K562 (cell line): ENCODE measurements around the gene CD82. TPM values are rescaled to one million over a fixed set of nuclear protein-coding genes. Genes with fewer than 3 reads are reported as not detected.
A peak's percentile ranks its signal among the peaks of the same experiment; 100 is the strongest.

Experiments used
- ATF3 ChIP-seq, 2 experiments: fragments of 450-650 bp in 1 of 2; sonication (generic) in 1 of 2; formaldehyde crosslinking in 1 of 2; IDR thresholded peaks in 1 of 2; conservative IDR thresholded peaks in 1 of 2; 2 replicates each; pipeline versions ENCODE4 v1.6.1 to v1.8.1; 2016 to 2023; ENCODE audit warnings: mild to moderate bottlenecking in 2 of 2, moderate library complexity in 2 of 2, inconsistent platforms in 1 of 2, missing genetic modification reagents in 1 of 2
- BCLAF1 ChIP-seq, 2 experiments: fragments of 450-650 bp in 1 of 2; IDR thresholded peaks; 2 replicates each; pipeline ENCODE4 v1.6.1; 2011 to 2017; ENCODE audit warnings: low read depth in 2 of 2, antibody characterized with exemption in 1 of 2, borderline replicate concordance in 1 of 2, low read length in 1 of 2, mild to moderate bottlenecking in 1 of 2, mixed read lengths in 1 of 2; ENCODE audit not compliant: control insufficient read depth in 1 of 2
- CHD4 ChIP-seq: fragments of 200-600 bp; sonication (generic); IDR thresholded peaks from 3 replicates; pipeline ENCODE4 v1.6.1; 2012; ENCODE audit warnings: low read depth, mild to moderate bottlenecking, mixed read lengths, low read length, inconsistent platforms; ENCODE audit not compliant: insufficient read depth, insufficient replicate concordance, poor library complexity, severe bottlenecking
- CREM ChIP-seq: IDR thresholded peaks from 2 replicates; pipeline ENCODE4 v1.6.1; 2014; ENCODE audit warnings: antibody characterized with exemption, low read depth
- ETV6 ChIP-seq, 3 experiments: fragments of 150-350 bp in 1 of 3; sonication (generic) in 1 of 3; formaldehyde crosslinking in 1 of 3; IDR thresholded peaks; 2 replicates each; pipeline versions ENCODE4 v1.6.1 to v1.8.0; 2014 to 2022; ENCODE audit warnings: borderline replicate concordance in 2 of 3, low read depth in 2 of 3, antibody characterized with exemption in 1 of 3, low read length in 1 of 3, mild to moderate bottlenecking in 1 of 3, missing genetic modification reagents in 1 of 3
- FOXM1 ChIP-seq, 2 experiments: fragments of 450-650 bp in 1 of 2; sonication (generic) in 1 of 2; formaldehyde crosslinking in 1 of 2; IDR thresholded peaks; 2 replicates each; pipeline versions ENCODE4 v1.6.1 to v1.9.0; 2017 to 2022; ENCODE audit warnings: low read depth in 2 of 2, mild to moderate bottlenecking in 2 of 2, missing genetic modification reagents in 1 of 2, moderate library complexity in 1 of 2
- FOXP1 ChIP-seq: sonication (generic); formaldehyde crosslinking; IDR thresholded peaks from 2 replicates; pipeline ENCODE4 v1.8.0; 2022; ENCODE audit warnings: mild to moderate bottlenecking, missing genetic modification reagents
- HMG20A ChIP-seq: fragments of 450-650 bp; formaldehyde crosslinking; conservative IDR thresholded peaks from 2 replicates; pipeline ENCODE4 v1.4.0; 2020; ENCODE audit warnings: mild to moderate bottlenecking, mixed read lengths
- LEF1 ChIP-seq: fragments of 450-650 bp; IDR thresholded peaks from 2 replicates; pipeline ENCODE4 v1.6.1; 2016; ENCODE audit warnings: mild to moderate bottlenecking
- SMAD4 ChIP-seq: fragments of 250-450 bp; sonication (Bioruptor Pico); conservative IDR thresholded peaks from 2 replicates; pipeline ENCODE4 v1.8.0; 2021; ENCODE audit warnings: inconsistent platforms, mild to moderate bottlenecking, moderate library complexity
- TAF7 ChIP-seq: fragments of 450-650 bp; IDR thresholded peaks from 2 replicates; pipeline ENCODE4 v1.6.1; 2016; ENCODE audit warnings: missing genetic modification characterization, missing compliant biosample characterization
- TGIF2 ChIP-seq: sonication (generic); formaldehyde crosslinking; IDR thresholded peaks from 2 replicates; pipeline ENCODE4 v1.8.1; 2022; ENCODE audit warnings: mild to moderate bottlenecking, missing genetic modification reagents, moderate library complexity
- UBTF ChIP-seq, 2 experiments: IDR thresholded peaks; 2 replicates each; pipeline ENCODE4 v1.6.1; 2012; ENCODE audit warnings: improper control_type of control experiment in 2 of 2, low read depth in 2 of 2, low read length in 2 of 2, borderline replicate concordance in 1 of 2
- ZBTB12 ChIP-seq: fragments of 250-450 bp; sonication (Bioruptor Pico); IDR thresholded peaks from 2 replicates; pipeline ENCODE4 v1.4.0; 2020
- ZNF143 ChIP-seq: sonication (generic); formaldehyde crosslinking; IDR thresholded peaks from 2 replicates; pipeline ENCODE4 v1.9.0; 2022; ENCODE audit warnings: mild to moderate bottlenecking, missing genetic modification reagents
- polyA plus RNA-seq, 8 experiments: library from polyadenylated mRNA; depleted of rRNA in 4 of 8; stranded (reverse) in 5 of 8; unstranded in 3 of 8; fragments of >200 nt; fragmentation: Nextera tagmentation in 2 of 8; fragmentation: Illumina TruSeq in 1 of 8; extraction: Ambion mirVana in 2 of 8; extraction: Trizol in 1 of 8; gene quantifications; 2 replicates each; pipeline versions ENCODE4 v1.2.1 to v1.2.3, GENCODE V29; 2011 to 2014; ENCODE audit warnings: inconsistent platforms in 1 of 8, missing spikeins in 1 of 8
- total RNA-seq, 7 experiments: library from RNA; depleted of rRNA in 6 of 7; stranded (reverse); fragments of >200 nt in 6 of 7; fragmentation: Illumina TruSeq in 2 of 7; extraction: Trizol in 2 of 7; gene quantifications; 2 replicates each; pipeline versions ENCODE4 v1.2.1 to v1.2.3, GENCODE V29; 2011 to 2021; ENCODE audit warnings: low replicate concordance in 1 of 7
- TF ChIP-seq, protein P1 (sequence below): fragments of 250-450 bp; sonication (Bioruptor Pico); IDR thresholded peaks from 2 replicates; pipeline ENCODE4 v1.4.0; 2020; ENCODE audit warnings: mild to moderate bottlenecking, moderate library complexity

The CD82 gene
- total and polyA plus RNA-seq, 9 of the 15 experiments (the other 6 are each of a cell fraction or from before 2014, with no cell fraction given), result 0.27 to 9.4 (median 3.0) TPM

DNA sequence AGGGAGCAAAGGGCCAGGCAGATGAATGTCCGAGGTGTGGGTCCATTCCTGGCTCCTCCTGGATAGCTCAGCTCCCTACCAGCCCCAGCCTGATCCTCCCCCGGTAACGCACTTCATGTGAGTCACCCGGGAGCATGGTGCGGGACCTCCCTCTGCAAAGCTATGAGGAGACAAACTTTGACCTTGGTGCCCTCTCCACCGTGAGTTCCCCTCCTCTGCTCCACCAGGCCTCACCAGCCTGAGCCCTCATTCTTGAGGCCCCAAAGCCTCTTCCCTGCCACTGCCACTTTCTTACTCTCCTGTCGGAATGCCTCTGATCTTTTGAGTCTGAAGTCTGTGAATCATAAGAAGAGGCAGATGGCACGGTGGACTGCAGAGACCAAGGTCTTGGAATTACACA, 37.4 kb upstream of the CD82 start (continued):
- TF ChIP-seq TAF7 (tag) (no peak), ETV6 (IDR thresholded peaks at IDR 0.05; ENCODE audit: borderline replicate concordance in 1 of 2, low read depth in 2 of 2, low read length in 1 of 2) (no peak), ETV6 (CRISPR knock-in tag; IDR thresholded peaks at IDR 0.05; ENCODE audit: borderline replicate concordance) (no peak), FOXP1 (no peak), SMAD4 (CRISPR knock-in tag) (no peak), UBTF (IDR thresholded peaks at IDR 0.05; ENCODE audit: borderline replicate concordance in 1 of 2, low read depth in 2 of 2, low read length in 2 of 2) (0 out of 4 replicates have a peak, but pooled peaks of 1 of the 2 experiments have one; percentile 21), LEF1 (no peak), FOXM1 (IDR thresholded peaks at IDR 0.05; ENCODE audit: low read depth) (no peak), FOXM1 (CRISPR knock-in tag; IDR thresholded peaks at IDR 0.05; ENCODE audit: low read depth) (no peak), ZBTB12 (CRISPR knock-in tag) (no peak), ZNF143 (CRISPR knock-in tag) (no peak), ATF3 (IDR thresholded peaks at IDR 0.05) (peak; percentile 62), ATF3 (CRISPR knock-in tag; conservative IDR thresholded peaks at IDR 0.05) (no peak), CREM (0 out of 2 replicates have a peak, but pooled peaks have one; percentile 5), BCLAF1 (IDR thresholded peaks at IDR 0.05; ENCODE audit: borderline replicate concordance in 1 of 2, control insufficient read depth in 1 of 2, low read depth in 2 of 2, low read length in 1 of 2) (no peak), TGIF2 (CRISPR knock-in tag) (no peak), HMG20A (CRISPR knock-in tag) (no peak), CHD4 (no peak)
- TF ChIP-seq, protein P1, sequence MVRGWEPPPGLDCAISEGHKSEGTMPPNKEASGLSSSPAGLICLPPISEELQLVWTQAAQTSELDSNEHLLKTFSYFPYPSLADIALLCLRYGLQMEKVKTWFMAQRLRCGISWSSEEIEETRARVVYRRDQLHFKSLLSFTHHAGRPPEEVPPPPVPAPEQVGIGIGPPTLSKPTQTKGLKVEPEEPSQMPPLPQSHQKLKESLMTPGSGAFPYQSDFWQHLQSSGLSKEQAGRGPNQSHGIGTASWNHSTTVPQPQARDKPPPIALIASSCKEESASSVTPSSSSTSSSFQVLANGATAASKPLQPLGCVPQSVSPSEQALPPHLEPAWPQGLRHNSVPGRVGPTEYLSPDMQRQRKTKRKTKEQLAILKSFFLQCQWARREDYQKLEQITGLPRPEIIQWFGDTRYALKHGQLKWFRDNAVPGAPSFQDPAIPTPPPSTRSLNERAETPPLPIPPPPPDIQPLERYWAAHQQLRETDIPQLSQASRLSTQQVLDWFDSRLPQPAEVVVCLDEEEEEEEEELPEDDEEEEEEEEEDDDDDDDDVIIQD (CRISPR knock-in tag), result no peak
